ENCODE data around the gene CD2.
A peak's percentile ranks its signal among the peaks of the same experiment; 100 is the strongest.

The CD2 gene

GRCh38 chr1:116731439-116731838 is 22.8 kb upstream of the CD2 start:
- Histone ChIP-seq H3K4me1 (ENCODE audit: control insufficient read depth in 2 of 2, insufficient read depth in 2 of 2, low read length in 2 of 2) (no peaks in the 10 kb centered on the region), H3K27ac (ENCODE audit: low read depth in 2 of 2, low read length in 2 of 2) (no peak overlapping the region), H3K36me3 (ENCODE audit: control insufficient read depth in 2 of 2, insufficient read depth in 2 of 2, low read length in 2 of 2) (no peaks in the 10 kb centered on the region), H3K4me3 (ENCODE audit: low read length in 2 of 2) (no peak overlapping the region), H3K9ac (ENCODE audit: low read depth in 1 of 2, low read length in 2 of 2) (no peak overlapping the region), H3K9me3 (ENCODE audit: control insufficient read depth in 2 of 2, low read length in 2 of 2) (no peaks in the 10 kb centered on the region), H3K27me3 (ENCODE audit: control insufficient read depth in 2 of 2, insufficient read depth in 2 of 2, low read length in 2 of 2) (no peaks in the 10 kb centered on the region)

- Histone ChIP-seq H3K4me3 (ENCODE audit: low read length in 2 of 2) (no peak overlapping the region), H3K9ac (ENCODE audit: low read depth in 1 of 2, low read length in 2 of 2) (no peak overlapping the region), H3K27me3 (ENCODE audit: control insufficient read depth in 2 of 2, insufficient read depth in 2 of 2, low read length in 2 of 2) (no peaks in the 10 kb centered on the region), H3K4me1 (ENCODE audit: control insufficient read depth in 2 of 2, insufficient read depth in 2 of 2, low read length in 2 of 2) (no peaks in the 10 kb centered on the region), H3K9me3 (ENCODE audit: control insufficient read depth in 2 of 2, low read length in 2 of 2) (no peaks in the 10 kb centered on the region), H3K36me3 (ENCODE audit: control insufficient read depth in 2 of 2, insufficient read depth in 2 of 2, low read length in 2 of 2) (no peaks in the 10 kb centered on the region), H3K27ac (ENCODE audit: low read depth in 2 of 2, low read length in 2 of 2) (no peak overlapping the region)
These were observed 21.5 kb upstream of the CD2 start for GRCh38 chr1:116732726-116733125.

- Histone ChIP-seq H3K9me3 (ENCODE audit: control insufficient read depth in 2 of 2, low read length in 2 of 2) (no peaks in the 10 kb centered on the region), H3K27ac (ENCODE audit: low read depth in 2 of 2, low read length in 2 of 2) (no peak overlapping the region), H3K9ac (ENCODE audit: low read depth in 1 of 2, low read length in 2 of 2) (no peak overlapping the region), H3K27me3 (ENCODE audit: control insufficient read depth in 2 of 2, insufficient read depth in 2 of 2, low read length in 2 of 2) (no peaks in the 10 kb centered on the region), H3K4me1 (ENCODE audit: control insufficient read depth in 2 of 2, insufficient read depth in 2 of 2, low read length in 2 of 2) (peaks cover 0 to under 1% of the 10 kb centered on the region in 2 donors), H3K36me3 (ENCODE audit: control insufficient read depth in 2 of 2, insufficient read depth in 2 of 2, low read length in 2 of 2) (no peaks in the 10 kb centered on the region), H3K4me3 (ENCODE audit: low read length in 2 of 2) (no peak overlapping the region)
These were observed 20.5 kb upstream of the CD2 start for GRCh38 chr1:116733476-116734365.

- Histone ChIP-seq H3K4me3 (ENCODE audit: low read length in 2 of 2) (no peak overlapping the region), H3K27ac (ENCODE audit: low read depth in 2 of 2, low read length in 2 of 2) (no peak overlapping the region), H3K9me3 (ENCODE audit: control insufficient read depth in 2 of 2, low read length in 2 of 2) (no peaks in the 10 kb centered on the region), H3K4me1 (ENCODE audit: control insufficient read depth in 2 of 2, insufficient read depth in 2 of 2, low read length in 2 of 2) (peaks cover 4 to 12% of the 10 kb centered on the region in 2 donors), H3K9ac (ENCODE audit: low read depth in 1 of 2, low read length in 2 of 2) (no peak overlapping the region), H3K36me3 (ENCODE audit: control insufficient read depth in 2 of 2, insufficient read depth in 2 of 2, low read length in 2 of 2) (no peaks in the 10 kb centered on the region), H3K27me3 (ENCODE audit: control insufficient read depth in 2 of 2, insufficient read depth in 2 of 2, low read length in 2 of 2) (no peaks in the 10 kb centered on the region)
These were observed 19.0 kb upstream of the CD2 start for GRCh38 chr1:116735246-116735645.

GRCh38 chr1:116737020-116737854 is 17.0 kb upstream of the CD2 start:
- Histone ChIP-seq H3K9me3 (ENCODE audit: control insufficient read depth in 2 of 2, low read length in 2 of 2) (no peaks in the 10 kb centered on the region), H3K4me3 (ENCODE audit: low read length in 2 of 2) (no peak overlapping the region), H3K36me3 (ENCODE audit: control insufficient read depth in 2 of 2, insufficient read depth in 2 of 2, low read length in 2 of 2) (no peaks in the 10 kb centered on the region), H3K27ac (ENCODE audit: low read depth in 2 of 2, low read length in 2 of 2) (no peak overlapping the region), H3K4me1 (ENCODE audit: control insufficient read depth in 2 of 2, insufficient read depth in 2 of 2, low read length in 2 of 2) (peaks cover 4 to 12% of the 10 kb centered on the region in 2 donors), H3K9ac (ENCODE audit: low read depth in 1 of 2, low read length in 2 of 2) (no peak overlapping the region), H3K27me3 (ENCODE audit: control insufficient read depth in 2 of 2, insufficient read depth in 2 of 2, low read length in 2 of 2) (no peaks in the 10 kb centered on the region)

GRCh38 chr1:116737855-116738321 is 16.3 kb upstream of the CD2 start:
- Histone ChIP-seq H3K4me3 (ENCODE audit: low read length in 2 of 2) (no peak overlapping the region), H3K27me3 (ENCODE audit: control insufficient read depth in 2 of 2, insufficient read depth in 2 of 2, low read length in 2 of 2) (no peaks in the 10 kb centered on the region), H3K4me1 (ENCODE audit: control insufficient read depth in 2 of 2, insufficient read depth in 2 of 2, low read length in 2 of 2) (peaks cover 4 to 12% of the 10 kb centered on the region in 2 donors), H3K36me3 (ENCODE audit: control insufficient read depth in 2 of 2, insufficient read depth in 2 of 2, low read length in 2 of 2) (no peaks in the 10 kb centered on the region), H3K9me3 (ENCODE audit: control insufficient read depth in 2 of 2, low read length in 2 of 2) (peaks cover under 1 to 1% of the 10 kb centered on the region in 2 donors), H3K27ac (ENCODE audit: low read depth in 2 of 2, low read length in 2 of 2) (peak overlapping the region in 1 of 2 donors; percentile 40), H3K9ac (ENCODE audit: low read depth in 1 of 2, low read length in 2 of 2) (peak overlapping the region in 1 of 2 donors; percentile 5)

- no peak overlapping the region for H3K4me3 ChIP-seq (ENCODE audit: low read length in 2 of 2)
- no peak overlapping the region for H3K9ac ChIP-seq (ENCODE audit: low read depth in 1 of 2, low read length in 2 of 2)
- peaks cover 10% of the 10 kb centered on the region in 2 donors for H3K9me3 ChIP-seq (ENCODE audit: control insufficient read depth in 2 of 2, low read length in 2 of 2)
- H3K4me1 ChIP-seq (ENCODE audit: control insufficient read depth in 2 of 2, insufficient read depth in 2 of 2, low read length in 2 of 2), result peaks cover 4 to 12% of the 10 kb centered on the region in 2 donors
- no peaks in the 10 kb centered on the region for H3K27me3 ChIP-seq (ENCODE audit: control insufficient read depth in 2 of 2, insufficient read depth in 2 of 2, low read length in 2 of 2)
- no peaks in the 10 kb centered on the region for H3K36me3 ChIP-seq (ENCODE audit: control insufficient read depth in 2 of 2, insufficient read depth in 2 of 2, low read length in 2 of 2)
- peak overlapping the region in 1 of 2 donors; percentile 40 for H3K27ac ChIP-seq (ENCODE audit: low read depth in 2 of 2, low read length in 2 of 2)
These were observed 15.4 kb upstream of the CD2 start for GRCh38 chr1:116738673-116739370.

- peaks cover 4 to 12% of the 10 kb centered on the region in 2 donors for H3K4me1 ChIP-seq (ENCODE audit: control insufficient read depth in 2 of 2, insufficient read depth in 2 of 2, low read length in 2 of 2)
- no peak overlapping the region for H3K9ac ChIP-seq (ENCODE audit: low read depth in 1 of 2, low read length in 2 of 2)
- H3K27me3 ChIP-seq (ENCODE audit: control insufficient read depth in 2 of 2, insufficient read depth in 2 of 2, low read length in 2 of 2), result no peaks in the 10 kb centered on the region
- H3K36me3 ChIP-seq (ENCODE audit: control insufficient read depth in 2 of 2, insufficient read depth in 2 of 2, low read length in 2 of 2), result no peaks in the 10 kb centered on the region
- peaks cover 14 to 16% of the 10 kb centered on the region in 2 donors for H3K9me3 ChIP-seq (ENCODE audit: control insufficient read depth in 2 of 2, low read length in 2 of 2)
- no peak overlapping the region for H3K4me3 ChIP-seq (ENCODE audit: low read length in 2 of 2)
- peak overlapping the region in 1 of 2 donors; percentile 28 for H3K27ac ChIP-seq (ENCODE audit: low read depth in 2 of 2, low read length in 2 of 2)
These were observed 14.7 kb upstream of the CD2 start for GRCh38 chr1:116739371-116740012.

- peaks cover 14 to 17% of the 10 kb centered on the region in 2 donors for H3K9me3 ChIP-seq (ENCODE audit: control insufficient read depth in 2 of 2, low read length in 2 of 2)
- peaks cover 4 to 12% of the 10 kb centered on the region in 2 donors for H3K4me1 ChIP-seq (ENCODE audit: control insufficient read depth in 2 of 2, insufficient read depth in 2 of 2, low read length in 2 of 2)
- no peak overlapping the region for H3K27ac ChIP-seq (ENCODE audit: low read depth in 2 of 2, low read length in 2 of 2)
- H3K9ac ChIP-seq (ENCODE audit: low read depth in 1 of 2, low read length in 2 of 2), result no peak overlapping the region
- no peaks in the 10 kb centered on the region for H3K27me3 ChIP-seq (ENCODE audit: control insufficient read depth in 2 of 2, insufficient read depth in 2 of 2, low read length in 2 of 2)
- no peak overlapping the region for H3K4me3 ChIP-seq (ENCODE audit: low read length in 2 of 2)
- H3K36me3 ChIP-seq (ENCODE audit: control insufficient read depth in 2 of 2, insufficient read depth in 2 of 2, low read length in 2 of 2), result no peaks in the 10 kb centered on the region
These were observed 13.9 kb upstream of the CD2 start for GRCh38 chr1:116740296-116740695.
